Measurements from ENCODE around the gene TCTN3.
"Not testable (repeated sequence)": the region's sequence is repeated elsewhere in the genome, so short reads cannot be mapped to it uniquely, and the experiment has no call there.

The TCTN3 gene

GRCh38 chr10:95640891-95641315, 52.8 kb downstream of the TCTN3 start:
- TF ChIP-seq CTCF (IDR thresholded peaks at IDR 0.05; ENCODE audit: low read depth, low read length, missing control alignments), result no peak
- in situ Hi-C loops (cut with HindIII; ENCODE audit: low sequenced_read_pairs), result no loop called here
- H3K4me3 ChIP-seq (ENCODE audit: low read depth, low read length), result no peak overlapping the region
- no peak for DNase-seq (ENCODE audit: low read depth)

GRCh38 chr10:95637911-95638310, 55.8 kb downstream of the TCTN3 start:
- no peak for DNase-seq (ENCODE audit: low read depth)
- H3K4me3 ChIP-seq (ENCODE audit: low read depth, low read length), result no peak overlapping the region
- in situ Hi-C loops (cut with HindIII; ENCODE audit: low sequenced_read_pairs), result no loop called here
- TF ChIP-seq CTCF (IDR thresholded peaks at IDR 0.05; ENCODE audit: low read depth, low read length, missing control alignments), result no peak

- TF ChIP-seq CTCF (IDR thresholded peaks at IDR 0.05; ENCODE audit: low read depth, low read length, missing control alignments), result no peak
- no peak overlapping the region for H3K4me3 ChIP-seq (ENCODE audit: low read depth, low read length)
- no peak for DNase-seq (ENCODE audit: low read depth)
- in situ Hi-C loops (cut with HindIII; ENCODE audit: low sequenced_read_pairs), result no loop called here
These were observed 56.6 kb downstream of the TCTN3 start for GRCh38 chr10:95637140-95637539.

- no peak overlapping the region for H3K4me3 ChIP-seq (ENCODE audit: low read depth, low read length)
- no peak for DNase-seq (ENCODE audit: low read depth)
- no peak for TF ChIP-seq CTCF (IDR thresholded peaks at IDR 0.05; ENCODE audit: low read depth, low read length, missing control alignments)
- in situ Hi-C loops (cut with HindIII; ENCODE audit: low sequenced_read_pairs), result no loop called here
These were observed 58.4 kb downstream of the TCTN3 start for GRCh38 chr10:95635319-95635733.

- no peak for TF ChIP-seq CTCF (IDR thresholded peaks at IDR 0.05; ENCODE audit: low read depth, low read length, missing control alignments)
- H3K4me3 ChIP-seq (ENCODE audit: low read depth, low read length), result no peak overlapping the region
- in situ Hi-C loops (cut with HindIII; ENCODE audit: low sequenced_read_pairs), result no loop called here
- DNase-seq (ENCODE audit: low read depth), result no peak
These were observed 64.9 kb downstream of the TCTN3 start for GRCh38 chr10:95628786-95629185.

- in situ Hi-C loops (cut with HindIII; ENCODE audit: low sequenced_read_pairs), result no loop called here
- DNase-seq (ENCODE audit: low read depth), result no peak
- no peak for TF ChIP-seq CTCF (IDR thresholded peaks at IDR 0.05; ENCODE audit: low read depth, low read length, missing control alignments)
- H3K4me3 ChIP-seq (ENCODE audit: low read depth, low read length), result no peak overlapping the region
These were observed 67.2 kb downstream of the TCTN3 start for GRCh38 chr10:95626500-95626899.

- DNase-seq (ENCODE audit: low read depth); H3K4me3 ChIP-seq (ENCODE audit: low read depth, low read length); in situ Hi-C loops (cut with HindIII; ENCODE audit: low sequenced_read_pairs): not testable (repeated sequence)
These were observed 73.3 kb downstream of the TCTN3 start for GRCh38 chr10:95620415-95620814.

Data from astrocyte of the cerebellum (primary cell).